GM21360 (cell line): ENCODE measurements around the gene ANKLE1.
"Not testable (repeated sequence)": the region's sequence is repeated elsewhere in the genome, so short reads cannot be mapped to it uniquely, and the experiment has no call there.

Experiments
- ATAC-seq: cut with Tn5 transposase; IDR thresholded peaks from one replicate; pipeline ENCODE4 v1.9.1; 2021; ENCODE audit warnings: mild to moderate bottlenecking, moderate library complexity; ENCODE audit not compliant: unreplicated experiment

ANKLE1 gene

DNA sequence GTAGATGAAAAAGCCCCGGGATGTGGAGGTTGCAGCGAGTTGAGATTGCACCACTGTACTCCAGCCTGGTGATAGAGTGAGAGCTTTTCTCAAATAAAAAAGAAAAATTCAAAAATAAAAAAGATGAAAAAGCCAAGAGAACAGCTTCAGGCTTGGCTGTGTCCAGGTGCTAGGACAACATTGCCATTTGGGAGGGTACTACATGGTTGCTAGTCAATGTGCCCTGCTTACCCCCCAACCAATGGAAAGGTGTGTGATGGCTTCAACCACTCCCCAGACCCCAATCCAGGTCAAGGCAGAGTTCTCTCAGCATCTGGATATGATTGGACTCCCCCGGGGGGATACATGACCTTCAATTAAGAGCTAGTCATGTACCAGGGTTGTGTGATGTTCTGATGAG lies 2.3 kb upstream of the ANKLE1 start:
- ATAC-seq: no peak

GRCh38 chr19:17282488-17283125 lies 906 bp downstream of the ANKLE1 start:
- peak; percentile 63 for ATAC-seq

GRCh38 chr19:17283504-17283996 lies 1.8 kb downstream of the ANKLE1 start:
- ATAC-seq: no peak

DNA sequence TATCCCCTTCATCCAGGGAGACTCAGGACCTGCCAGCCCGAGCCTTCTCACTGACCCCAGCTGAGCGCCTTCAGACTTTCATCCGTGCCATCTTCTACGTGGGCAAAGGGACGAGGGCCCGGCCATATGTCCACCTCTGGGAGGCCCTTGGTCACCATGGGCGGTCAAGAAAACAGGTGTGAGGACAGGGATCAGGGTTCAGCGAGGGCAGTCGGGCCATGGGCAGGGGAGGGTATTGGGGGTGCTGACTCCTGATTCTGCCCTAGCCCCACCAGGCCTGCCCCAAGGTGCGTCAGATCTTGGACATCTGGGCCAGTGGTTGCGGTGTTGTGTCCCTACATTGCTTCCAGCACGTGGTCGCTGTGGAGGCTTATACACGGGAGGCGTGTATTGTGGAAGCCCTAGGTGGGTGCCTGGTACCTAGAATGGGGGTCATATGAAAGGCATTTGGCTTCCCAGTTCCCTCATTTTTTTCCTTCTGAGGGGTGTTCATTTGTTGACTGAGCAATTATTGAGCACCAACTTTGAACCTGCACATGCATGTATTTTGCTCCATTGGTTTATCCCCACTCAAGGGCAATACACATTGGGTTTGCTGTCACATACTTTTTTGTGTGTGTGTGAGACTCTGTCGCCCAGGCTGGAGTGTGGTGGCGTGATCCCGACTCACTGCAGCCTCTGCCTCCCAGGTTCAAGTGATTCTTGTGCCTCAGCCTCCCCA lies 3.9 kb downstream of the ANKLE1 start:
- no peak for ATAC-seq

DNA sequence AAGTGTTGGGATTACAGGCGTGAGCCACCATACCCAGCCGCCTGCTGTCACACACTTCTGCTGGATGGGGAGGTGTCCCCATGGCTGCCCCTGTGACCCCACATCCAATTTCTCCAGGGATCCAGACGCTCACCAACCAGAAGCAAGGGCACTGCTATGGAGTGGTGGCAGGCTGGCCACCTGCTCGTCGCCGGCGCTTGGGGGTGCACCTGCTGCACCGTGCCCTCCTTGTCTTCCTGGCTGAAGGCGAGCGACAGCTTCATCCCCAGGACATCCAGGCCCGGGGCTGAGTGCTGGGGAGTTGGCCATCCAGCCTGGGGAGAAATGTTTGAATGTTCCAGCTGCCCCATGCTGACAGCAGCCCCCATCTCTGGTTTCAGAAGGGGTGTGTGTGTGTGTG lies 4.6 kb downstream of the ANKLE1 start:
- no peak for ATAC-seq

DNA sequence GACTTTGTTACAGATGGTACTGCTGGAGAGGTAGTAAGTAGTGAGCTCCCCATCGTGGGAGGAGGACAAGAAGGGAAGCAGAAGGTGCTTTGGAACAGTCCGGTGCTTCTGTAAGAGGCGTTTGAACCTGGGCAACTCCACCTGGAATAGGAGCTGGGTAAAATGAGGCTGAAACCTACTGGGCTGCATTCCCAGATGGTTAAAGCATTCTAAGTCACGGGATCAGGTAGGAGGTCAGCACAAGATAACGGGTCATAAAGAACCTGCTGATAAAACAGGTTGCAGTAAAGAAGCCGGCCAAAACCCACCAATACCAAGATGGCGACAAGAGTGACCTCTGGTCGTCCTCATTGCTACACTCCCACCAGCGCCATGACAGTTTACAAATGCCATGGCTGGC lies 5.1 kb downstream of the ANKLE1 start:
- no peak for ATAC-seq

GRCh38 chr19:17289489-17289888 lies 7.8 kb downstream of the ANKLE1 start:
- ATAC-seq: no peak

- ATAC-seq: peak; percentile 65
These were observed 10.8 kb downstream of the ANKLE1 start for GRCh38 chr19:17292301-17293074.

DNA sequence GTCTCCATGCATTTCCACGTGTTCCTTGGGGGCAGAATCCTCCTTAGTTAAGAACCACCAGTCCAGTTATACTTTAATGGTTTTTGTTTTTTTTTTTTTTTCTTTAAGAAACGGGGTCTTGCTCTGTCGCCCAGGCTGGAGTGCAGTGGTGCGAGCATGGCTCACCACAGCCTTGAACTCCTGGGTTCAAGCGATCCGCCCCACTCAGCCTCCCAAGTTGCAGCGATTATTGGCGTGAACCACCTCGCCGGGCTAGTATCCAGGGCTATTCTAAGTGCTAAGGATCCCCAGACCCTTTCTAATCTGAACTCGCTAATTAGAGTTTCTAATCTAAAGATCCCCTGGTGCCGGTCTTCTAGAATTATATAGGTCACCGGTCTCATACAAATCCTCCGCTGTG lies 11.9 kb downstream of the ANKLE1 start:
- no peak for ATAC-seq

DNA sequence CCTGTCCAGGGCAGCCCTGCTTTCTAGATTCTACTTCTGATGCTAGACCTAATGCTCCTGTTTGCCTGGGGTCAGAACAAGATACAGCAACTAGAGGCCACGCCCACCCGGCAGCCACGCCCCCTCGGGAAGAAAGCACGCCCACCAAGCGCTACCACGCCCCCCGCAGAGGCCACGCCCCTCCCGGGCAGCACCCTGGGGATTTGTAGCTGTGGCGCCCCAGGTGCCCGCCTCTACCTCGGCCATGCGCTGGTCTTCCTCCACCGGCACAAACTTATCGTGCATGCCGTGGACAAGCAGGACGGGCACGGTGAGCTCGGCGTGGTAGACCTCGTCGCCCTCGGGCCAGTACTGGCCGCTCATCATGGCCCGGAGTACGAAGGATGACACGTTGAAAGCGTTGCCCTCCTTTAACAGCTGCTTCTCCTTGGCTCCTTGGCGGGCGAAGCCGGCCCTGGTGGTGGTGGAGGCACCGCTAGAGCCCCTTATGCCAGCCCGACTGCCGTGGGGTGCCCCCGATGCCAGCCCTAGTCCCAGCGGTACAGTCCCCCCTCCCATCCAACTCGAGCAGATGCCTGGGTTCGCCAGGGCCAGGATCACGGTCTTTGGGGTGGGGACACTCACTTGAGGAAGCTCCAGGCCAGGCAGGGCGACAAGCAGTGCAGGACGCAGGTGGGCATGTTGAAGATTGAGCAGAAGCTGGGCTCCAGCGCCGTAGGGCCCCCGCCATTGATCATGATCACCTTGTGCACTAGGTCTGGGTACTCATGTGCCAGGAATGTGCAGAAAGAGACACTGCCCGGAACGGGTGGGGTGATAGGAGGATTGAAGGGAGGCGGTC lies 12.6 kb downstream of the ANKLE1 start:
- ATAC-seq: no peak

DNA sequence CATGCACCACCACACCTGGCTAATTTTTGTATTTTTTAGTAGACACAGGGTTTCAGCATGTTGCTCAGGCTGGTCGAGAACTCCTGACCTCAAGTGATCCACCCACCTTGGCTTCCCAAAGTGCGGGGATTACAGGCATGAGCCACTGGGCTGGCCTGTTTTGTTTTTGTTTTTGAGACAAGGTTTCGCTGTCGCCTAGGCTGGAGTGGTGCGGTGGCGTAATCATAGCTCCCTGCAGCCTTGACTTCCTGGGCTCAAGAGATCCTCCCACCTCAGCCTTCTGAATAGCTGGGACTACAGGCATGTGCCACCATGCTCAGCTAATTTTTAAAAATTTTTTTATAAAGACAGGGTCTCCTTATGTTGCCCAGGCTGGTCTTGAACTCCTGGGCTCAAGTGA lies 13.8 kb downstream of the ANKLE1 start:
- not testable (repeated sequence) for ATAC-seq

DNA sequence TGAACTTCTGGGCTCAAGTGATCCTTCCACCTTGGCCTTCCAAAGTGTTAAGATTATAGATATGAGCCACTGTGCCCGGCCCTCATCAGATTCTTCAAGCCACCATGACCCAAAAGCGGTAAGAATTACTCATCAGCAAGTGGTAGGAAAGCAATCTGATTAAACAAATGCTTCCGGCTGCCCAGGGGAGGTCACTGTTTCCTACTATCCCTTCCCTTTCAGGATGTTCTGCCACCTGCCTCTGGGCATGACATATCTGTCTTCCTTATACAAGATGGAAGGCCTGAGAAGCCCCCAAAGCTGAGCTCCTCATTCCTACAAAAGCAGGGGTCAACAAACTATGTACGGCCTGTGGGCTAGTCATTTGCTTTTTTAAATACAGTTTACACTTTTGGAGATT lies 14.6 kb downstream of the ANKLE1 start:
- ATAC-seq: no peak

DNA sequence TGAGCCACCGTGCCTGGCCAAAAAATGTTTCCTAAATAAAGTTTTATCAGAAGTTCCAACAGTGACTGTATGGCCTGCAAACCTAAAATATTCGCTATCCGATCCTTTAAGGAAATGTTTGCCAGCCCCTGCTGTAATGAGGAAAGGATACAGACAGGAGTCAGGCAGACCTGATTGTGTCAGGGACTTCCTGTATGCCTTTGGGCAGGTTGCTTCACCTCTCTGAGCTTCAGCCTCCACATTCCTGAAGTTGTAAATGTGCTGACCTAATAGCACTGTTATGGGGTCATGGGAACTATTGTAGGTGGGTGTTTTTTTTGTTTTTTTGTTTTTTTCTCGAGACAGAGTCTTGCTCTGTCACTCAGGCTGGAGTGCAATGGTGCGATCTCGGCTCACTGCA lies 15.3 kb downstream of the ANKLE1 start:
- no peak for ATAC-seq

DNA sequence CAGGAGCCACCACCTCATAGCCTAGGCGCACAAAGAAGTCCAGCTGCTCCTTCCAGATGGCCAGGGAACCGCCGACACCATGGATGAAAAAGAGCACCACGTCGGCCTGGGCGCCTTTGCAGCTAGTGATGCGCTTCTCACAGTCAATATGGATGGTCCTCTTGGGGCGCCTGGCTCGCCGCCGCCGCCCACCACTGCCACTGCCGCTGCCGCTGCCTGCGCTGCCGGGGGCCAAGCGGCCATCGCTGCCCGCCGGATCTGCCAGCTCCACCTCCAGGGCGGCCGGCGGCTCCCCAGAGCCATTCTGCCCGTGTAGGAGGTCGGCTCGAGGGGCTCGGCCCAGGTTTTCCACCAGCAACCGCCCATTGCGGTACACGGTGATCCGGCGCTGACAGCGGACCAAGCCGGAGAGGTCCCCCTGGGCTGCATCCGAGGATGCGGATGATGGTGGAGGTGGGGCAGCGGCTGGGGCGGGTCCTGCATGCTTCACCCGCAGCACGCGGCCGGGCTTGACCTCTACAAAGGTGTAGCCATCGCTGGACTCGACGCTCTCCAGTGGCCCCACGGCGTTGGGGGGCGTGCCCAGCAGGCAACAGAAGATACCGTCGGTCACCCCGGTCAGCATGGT lies 19.4 kb downstream of the ANKLE1 start:
- no peak for ATAC-seq

DNA sequence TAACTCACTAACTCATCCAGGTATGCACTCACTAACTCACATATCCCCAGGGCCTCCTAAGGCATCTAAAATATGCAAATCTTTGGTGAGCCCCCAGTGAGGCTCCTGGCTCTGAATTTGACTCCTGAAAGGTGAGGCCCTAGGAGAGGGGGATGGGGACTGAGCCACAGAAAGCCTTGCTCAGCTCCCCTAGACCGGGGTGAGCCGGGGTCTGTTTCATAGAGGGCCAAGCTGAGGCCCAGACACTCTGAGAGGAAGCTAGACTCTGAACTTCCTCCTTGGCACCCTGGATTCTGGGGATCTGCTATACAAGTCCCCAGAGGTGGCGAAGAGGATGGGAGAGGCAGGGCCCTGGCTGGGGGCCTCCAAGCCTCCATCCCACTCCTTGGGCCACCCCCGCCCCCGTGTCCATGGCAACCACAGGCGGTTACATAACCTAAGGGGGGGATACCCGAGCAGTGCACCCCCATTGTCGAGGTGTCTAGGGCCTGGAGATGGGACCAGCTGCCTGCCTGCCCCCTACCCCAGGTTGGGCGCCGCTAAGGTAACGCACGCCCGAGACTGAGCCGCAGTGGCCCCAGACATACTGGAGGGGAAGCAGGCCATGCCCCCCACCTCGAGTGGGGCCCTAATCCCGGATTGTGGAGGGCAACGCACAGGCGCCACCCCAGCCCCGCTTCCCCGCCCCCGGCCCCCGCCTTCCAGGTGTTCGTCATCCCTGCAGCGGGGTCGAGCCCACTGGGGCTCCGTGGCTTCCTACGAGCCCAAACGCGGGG lies 20.9 kb downstream of the ANKLE1 start:
- ATAC-seq: no peak

- peak; percentile 46 for ATAC-seq
These were observed 21.7 kb downstream of the ANKLE1 start, which contains the start of gene ABHD8 for GRCh38 chr19:17303167-17303939. Gene ABHD8, minus strand, starts transcription at chr19:17303425. Its CDS starts 1,809 bp downstream, at chr19:17301616.

DNA sequence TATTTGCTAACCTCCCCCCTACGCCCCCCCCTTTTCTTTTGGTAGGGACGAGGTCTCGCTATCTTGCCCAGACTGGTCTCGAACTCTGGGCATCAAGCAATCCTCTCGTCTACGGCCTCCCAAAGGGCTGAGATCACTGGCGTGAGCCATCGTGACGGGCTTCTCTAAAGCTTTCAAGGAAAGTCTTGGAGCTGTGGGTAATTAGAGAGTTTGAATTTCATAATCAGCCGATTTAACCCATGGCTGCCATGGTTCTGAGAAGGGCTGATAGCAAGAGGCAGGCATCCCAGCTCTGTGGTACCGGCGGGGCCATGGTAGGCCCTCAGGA lies 22.2 kb downstream of the ANKLE1 start:
- no peak for ATAC-seq

- ATAC-seq: no peak
These were observed 22.9 kb downstream of the ANKLE1 start for GRCh38 chr19:17304386-17305215.
